Measurements from ENCODE around the gene TFDP2.
"Not testable (repeated sequence)": the region's sequence is repeated elsewhere in the genome, so short reads cannot be mapped to it uniquely, and the experiment has no call there.

TFDP2 gene

DNA sequence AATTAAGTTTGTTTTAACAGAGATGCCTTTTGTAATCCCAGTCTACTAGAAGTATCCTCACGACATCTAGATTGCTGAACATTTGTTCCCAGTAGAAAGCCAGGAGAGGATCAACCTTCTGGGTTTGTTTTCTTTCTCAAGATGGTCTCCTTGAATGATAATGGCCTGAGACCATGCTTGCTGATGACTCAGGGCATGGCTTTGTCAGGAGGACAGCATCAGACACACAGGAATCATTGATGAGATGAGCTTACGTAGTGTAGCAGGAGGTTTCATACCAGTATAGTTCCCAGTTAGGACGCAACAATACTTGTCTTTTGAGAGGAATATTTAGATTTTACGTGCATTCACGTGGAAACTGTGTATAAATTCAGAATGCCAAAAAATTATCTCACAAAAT lies 234.3 kb downstream of the TFDP2 start:
- DNase-seq, result no peak

DNA sequence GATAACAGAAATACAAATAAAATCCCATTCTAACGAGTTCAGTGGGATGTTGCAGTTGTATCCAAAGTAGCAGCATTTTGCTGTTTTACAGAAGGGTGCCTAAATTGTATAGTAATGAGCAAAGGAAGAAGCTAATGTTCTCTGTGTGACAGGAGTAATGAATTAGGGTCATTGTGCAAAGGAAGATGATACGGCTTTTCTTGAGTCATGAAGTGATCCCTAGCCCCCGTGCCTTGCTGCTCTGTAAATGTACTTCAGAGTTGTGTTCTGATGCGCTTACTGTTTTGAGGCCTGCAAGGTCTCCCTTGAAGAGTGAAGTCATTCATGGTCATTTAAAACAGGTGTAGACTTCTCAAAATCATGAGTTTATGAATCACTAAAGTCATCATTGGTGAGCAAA lies 235.0 kb downstream of the TFDP2 start:
- no peak for DNase-seq

DNA sequence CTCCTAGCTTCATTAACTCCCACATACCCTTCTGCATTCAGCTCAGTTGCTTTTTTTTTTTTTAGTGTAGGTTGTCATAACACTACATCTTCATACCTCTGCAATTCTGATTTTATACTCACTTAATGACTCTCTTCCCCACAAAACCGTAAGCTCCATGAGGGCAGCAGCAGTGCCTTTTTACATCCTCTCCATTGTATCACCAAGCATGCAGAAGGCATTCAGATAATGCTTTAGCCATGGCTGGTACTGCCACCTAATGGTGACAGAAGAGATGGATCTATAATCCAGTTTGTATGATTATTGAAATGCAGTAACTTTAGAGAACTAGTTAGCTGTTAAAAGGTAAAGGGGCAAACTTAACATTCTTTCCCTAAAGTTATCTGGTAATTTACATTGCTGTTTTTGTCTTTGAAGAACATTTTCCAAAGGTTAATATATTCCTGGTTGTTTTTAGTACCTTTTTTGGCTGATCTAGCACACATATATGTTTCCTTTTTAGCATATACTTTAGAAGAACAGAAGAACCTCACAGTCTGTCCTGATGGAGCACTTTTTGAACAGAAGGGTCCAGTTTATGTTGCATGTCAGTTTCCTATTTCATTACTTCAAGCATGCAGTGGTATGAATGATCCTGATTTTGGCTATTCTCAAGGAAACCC lies 236.1 kb downstream of the TFDP2 start:
- DNase-seq, result peak; percentile 67

DNA sequence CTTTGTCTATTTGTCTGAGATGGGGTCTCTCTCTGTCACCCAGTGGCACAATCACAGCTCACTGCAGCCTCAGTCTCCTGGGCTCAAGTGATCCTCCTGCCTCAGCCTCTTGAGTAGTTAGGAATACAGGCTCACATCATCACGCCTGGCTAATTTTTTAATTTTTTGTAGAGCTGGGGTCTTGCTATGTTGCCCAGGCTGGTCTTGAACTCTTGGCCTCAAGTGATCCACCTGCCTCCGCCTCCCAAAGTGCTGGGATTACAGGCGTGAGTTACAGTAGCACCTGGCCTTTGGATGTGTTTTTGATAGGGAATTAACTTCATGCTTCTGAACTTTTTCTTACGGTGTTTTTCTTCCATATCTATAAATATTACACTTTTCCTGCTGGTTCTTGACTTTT lies 239.4 kb downstream of the TFDP2 start:
- not testable (repeated sequence) for DNase-seq

DNA sequence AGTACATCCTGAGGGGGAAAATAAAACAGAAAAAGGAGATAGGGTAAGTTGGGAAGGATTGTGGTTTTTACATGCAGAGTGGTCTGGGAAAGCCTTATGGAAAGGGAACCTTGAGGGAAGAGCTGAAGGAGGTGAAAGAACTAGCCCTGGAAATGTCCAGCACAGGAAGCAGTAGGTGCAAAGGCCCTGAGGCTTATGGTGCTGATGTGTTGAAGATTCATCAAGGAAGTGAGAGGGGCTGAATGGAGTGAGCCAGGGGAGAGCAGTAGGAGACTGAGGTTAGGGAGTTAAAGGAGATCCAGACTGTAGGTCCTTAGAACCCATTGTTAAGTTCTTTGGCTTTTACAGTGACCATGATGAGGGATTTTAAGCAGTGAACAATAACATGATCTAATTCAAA lies 239.9 kb downstream of the TFDP2 start:
- DNase-seq, result no peak

DNA sequence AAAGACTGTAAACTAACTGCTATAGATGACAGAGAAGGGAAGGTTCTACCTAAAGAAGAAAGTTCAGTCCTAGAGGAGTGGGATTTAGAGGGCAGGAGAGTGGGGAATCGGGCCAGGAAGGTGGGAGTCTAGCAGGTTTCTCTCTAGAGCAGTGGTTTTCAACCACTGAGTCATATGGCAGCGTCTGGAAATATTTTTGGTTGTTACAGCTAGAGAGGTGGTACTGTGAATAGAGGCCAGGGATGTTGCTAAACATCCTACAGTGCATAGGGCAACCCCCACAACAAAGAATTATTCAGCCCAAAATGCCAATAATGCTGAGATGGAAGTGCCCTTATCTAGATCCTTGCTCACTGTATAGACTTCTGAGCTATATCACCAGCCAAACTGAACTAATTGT lies 244.2 kb downstream of the TFDP2 start:
- DNase-seq, result no peak

DNA sequence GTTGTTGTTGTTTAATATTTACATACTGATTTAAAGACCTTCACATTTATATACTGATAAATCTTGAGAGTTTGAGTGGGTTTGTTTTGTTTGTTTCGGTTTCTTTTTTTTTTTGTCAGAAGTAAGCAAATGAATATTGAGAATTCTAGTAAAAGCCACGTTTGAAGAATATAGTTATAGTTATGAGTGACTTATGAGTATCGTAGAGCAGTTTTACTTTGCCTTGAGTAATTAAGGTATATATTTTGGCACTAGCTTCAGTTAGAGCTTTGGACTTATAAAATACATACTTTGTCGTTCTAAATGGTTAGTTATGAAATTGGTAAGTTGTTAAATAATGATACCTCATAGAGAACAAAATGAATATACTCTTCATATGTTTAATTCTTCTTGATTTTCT lies 245.1 kb downstream of the TFDP2 start:
- DNase-seq, result no peak

DNA sequence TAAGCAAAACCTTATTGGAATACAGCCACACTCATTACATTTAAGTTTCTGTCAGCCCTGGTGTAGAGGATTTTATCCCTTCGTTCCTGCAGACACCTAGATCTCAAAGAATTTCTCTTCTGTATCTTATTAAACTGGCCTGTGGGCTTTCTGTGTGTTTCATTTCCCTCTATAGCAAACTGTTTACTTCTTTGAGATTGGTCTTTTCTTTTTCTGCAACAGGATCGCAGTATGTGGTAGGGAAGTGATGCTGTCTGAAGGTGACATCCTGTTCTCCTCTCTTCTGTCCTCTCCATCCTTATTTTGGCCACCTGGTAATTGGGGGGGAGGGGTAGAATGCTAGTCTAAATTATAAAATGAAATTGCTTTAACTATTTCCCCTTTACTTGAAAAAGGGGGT lies 247.4 kb downstream of the TFDP2 start:
- DNase-seq, result no peak

DNA sequence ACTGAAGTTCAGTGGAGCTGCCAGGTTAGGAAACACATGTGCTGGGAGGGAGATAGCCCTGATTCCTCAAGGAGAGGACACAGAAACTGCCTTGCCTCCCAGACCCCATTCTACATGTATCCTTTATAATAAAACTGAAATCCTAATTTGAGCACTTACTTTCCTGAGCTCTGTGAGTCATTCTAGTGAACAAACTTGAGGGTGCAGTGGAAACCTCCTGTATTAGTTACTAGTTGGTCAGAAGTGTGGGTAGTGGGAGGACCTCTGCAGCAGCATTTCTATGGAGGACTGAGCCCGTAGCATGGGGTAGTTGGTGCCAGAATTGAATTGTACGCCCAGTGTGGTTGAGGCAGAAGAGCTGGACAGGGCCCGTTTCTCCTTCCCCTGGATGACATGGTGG lies 249.0 kb downstream of the TFDP2 start:
- DNase-seq, result no peak

DNA sequence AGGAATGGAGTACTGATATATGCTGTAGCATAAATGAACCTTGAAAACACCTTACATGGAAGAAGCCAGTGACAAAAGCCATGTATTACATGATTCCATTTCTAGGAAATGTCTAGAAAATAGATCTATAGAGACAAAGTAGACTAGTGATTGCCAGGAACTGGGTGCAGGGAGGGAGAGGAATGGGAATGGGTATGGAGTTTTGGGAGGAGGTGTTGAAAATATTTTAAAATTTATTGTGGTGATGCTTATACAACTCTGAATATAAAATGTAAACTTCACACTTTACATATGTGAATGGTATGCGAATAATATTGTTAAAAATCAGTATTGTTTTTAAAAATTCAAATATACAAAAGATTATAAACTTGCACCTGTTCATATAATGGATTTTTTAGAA lies 250.4 kb downstream of the TFDP2 start:
- no peak for DNase-seq

DNA sequence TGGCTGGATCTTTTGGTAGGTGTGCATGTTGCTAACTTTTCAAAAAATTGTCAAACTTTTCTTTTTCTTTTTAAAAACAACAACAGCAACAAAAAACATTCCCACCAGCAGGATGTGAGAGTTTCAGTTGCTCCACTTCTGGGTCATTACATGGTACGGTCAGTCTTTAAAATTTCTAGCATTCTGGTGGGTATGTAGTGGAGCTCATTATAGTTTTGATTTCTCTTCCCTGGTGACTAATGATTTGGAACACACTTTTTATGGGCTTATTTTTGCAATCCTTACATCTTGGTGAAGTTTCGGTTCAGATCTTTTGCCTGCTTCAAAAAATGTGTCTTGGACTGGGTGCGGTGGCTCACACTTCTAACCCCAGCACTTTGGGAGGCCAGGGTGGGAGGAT lies 253.6 kb downstream of the TFDP2 start:
- no peak for DNase-seq

DNA sequence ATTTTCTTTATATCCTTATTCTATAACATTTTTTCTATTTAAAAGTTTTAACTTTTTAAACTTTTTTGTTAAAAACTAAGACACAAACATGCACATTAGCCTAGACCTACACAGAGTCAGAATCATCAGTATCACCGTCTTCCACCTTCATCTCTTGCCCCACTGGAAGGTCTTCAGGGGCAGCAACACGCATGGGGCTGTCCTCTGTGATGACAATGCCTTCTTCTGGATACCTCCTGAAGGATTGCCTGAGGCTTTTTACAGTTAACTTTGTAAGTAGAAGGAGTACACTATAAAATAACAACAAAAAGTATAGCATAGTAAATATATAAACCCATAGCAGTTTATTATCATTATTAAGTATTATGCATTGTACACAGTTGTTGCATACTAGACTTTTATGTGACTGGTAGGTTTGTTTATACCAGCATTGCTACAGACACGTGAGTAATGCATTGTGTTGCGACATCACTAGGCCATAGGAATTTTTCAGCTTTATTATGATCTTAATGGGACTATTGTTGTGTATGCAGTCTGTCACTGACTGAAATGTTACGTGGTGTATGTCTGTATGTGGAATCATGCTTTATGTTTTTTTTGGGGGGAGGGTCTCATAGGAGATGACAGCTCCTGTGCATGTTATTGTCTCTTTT lies 254.7 kb downstream of the TFDP2 start:
- no peak for DNase-seq
